Body of pancreas (tissue), 4 donors: Measurements from ENCODE around the gene ACSM2B.

Experiments
- CTCF ChIP-seq, 7 experiments: fragments of 450-650 bp in 4 of 7; fragments of 200-600 bp in 3 of 7; sonication (generic) in 3 of 7; IDR thresholded peaks; one replicate each; pipeline ENCODE4 v1.5.1; 2016 to 2019; ENCODE audit warnings: antibody characterized with exemption in 7 of 7
- POLR2A ChIP-seq, 3 donors: fragments of 450-650 bp; IDR thresholded peaks; one replicate each; pipeline ENCODE4 v1.6.1; 2016; ENCODE audit warnings: antibody characterized with exemption in 3 of 3, mild to moderate bottlenecking in 2 of 3

GRCh38 chr16:20617271-20617670 lies 41.1 kb upstream of the ACSM2B start:
- TF ChIP-seq CTCF (IDR thresholded peaks at IDR 0.05), result no peak
- TF ChIP-seq POLR2A (IDR thresholded peaks at IDR 0.05), result no peak
